Tibial artery (tissue), 4 donors: Measurements from ENCODE around the gene PNMA8C.

Experiments used
- DNase-seq, 2 donors: peaks; one replicate each; pipeline ENCODE4 v3.0.0-alpha.2; 2019
- H3K27ac ChIP-seq, 2 donors: fragments of 200-600 bp; sonication (generic) in 1 of 2; 1 replicate in 1 of 2; 2 replicates in 1 of 2; pipeline ENCODE4 v1.5.1; 2018 to 2019; ENCODE audit warnings: mild to moderate bottlenecking in 1 of 2
- H3K27me3 ChIP-seq, 2 donors: fragments of 200-600 bp; sonication (generic) in 1 of 2; one replicate each; pipeline versions ENCODE4 v1.5.1 to v1.6.0; 2016 to 2019
- H3K36me3 ChIP-seq, 3 donors: fragments of 200-600 bp; sonication (generic) in 2 of 3; one replicate each; pipeline ENCODE4 v1.5.1; 2016 to 2019; ENCODE audit warnings: mild to moderate bottlenecking in 2 of 3
- H3K4me1 ChIP-seq, 4 donors: fragments of 200-600 bp; sonication (generic) in 2 of 4; 1 replicate in 3 of 4; 2 replicates in 1 of 4; pipeline ENCODE4 v1.5.1; 2016 to 2019
- H3K4me3 ChIP-seq, 2 donors: fragments of 200-600 bp; sonication (generic) in 1 of 2; 1 replicate in 1 of 2; 2 replicates in 1 of 2; pipeline ENCODE4 v1.5.1; 2018 to 2019; ENCODE audit warnings: mild to moderate bottlenecking in 2 of 2
- H3K9me3 ChIP-seq, 3 donors: fragments of 200-600 bp; sonication (generic) in 1 of 3; one replicate each; pipeline ENCODE4 v1.5.1; 2016 to 2019
- intact Hi-C: fragments of 100-400 bp; cut with DNase I; formaldehyde crosslinking; loops from one replicate; pipeline ENCODE4 v1.15.0; 2023; ENCODE audit warnings: low total_unique reads
- TF ChIP-seq, protein P1 (sequence below), 2 experiments: fragments of 200-600 bp in 1 of 2; fragments of 450-650 bp in 1 of 2; IDR thresholded peaks; one replicate each; pipeline ENCODE4 v1.5.1; 2017 to 2019; ENCODE audit warnings: antibody characterized with exemption in 2 of 2, mild to moderate bottlenecking in 1 of 2, moderate library complexity in 1 of 2

Gene PNMA8C

DNA sequence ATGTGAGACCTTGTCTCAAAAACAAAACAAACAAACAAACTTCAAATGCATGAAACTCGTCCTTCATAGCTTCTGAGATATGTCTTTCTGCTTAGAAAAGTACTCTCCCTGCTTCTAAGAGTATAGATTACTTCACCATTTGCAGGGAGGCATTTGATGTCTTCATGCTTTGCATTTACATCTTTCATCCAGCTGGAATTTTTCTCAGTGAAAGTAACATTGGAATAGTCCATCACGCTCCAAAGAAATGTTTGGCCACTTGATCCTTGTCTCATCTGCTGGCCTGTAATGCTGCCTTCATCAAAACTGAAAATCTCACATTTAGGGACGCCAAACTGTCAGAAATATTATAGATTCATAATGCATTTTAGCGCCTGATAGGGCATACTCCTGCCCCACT is 23.4 kb upstream of the PNMA8C start:
- Histone ChIP-seq H3K9me3 (no peaks in the 10 kb centered on the region), H3K27ac (peak overlapping the region; percentile 58 to 70), H3K4me3 (no peak overlapping the region), H3K36me3 (no peaks in the 10 kb centered on the region), H3K4me1 (peaks cover 0 to 42% (median 20%) of the 10 kb centered on the region in 4 donors), H3K27me3 (no peaks in the 10 kb centered on the region)
- intact Hi-C loops = no loop called here
- DNase-seq = no peak
- TF ChIP-seq, protein P1, sequence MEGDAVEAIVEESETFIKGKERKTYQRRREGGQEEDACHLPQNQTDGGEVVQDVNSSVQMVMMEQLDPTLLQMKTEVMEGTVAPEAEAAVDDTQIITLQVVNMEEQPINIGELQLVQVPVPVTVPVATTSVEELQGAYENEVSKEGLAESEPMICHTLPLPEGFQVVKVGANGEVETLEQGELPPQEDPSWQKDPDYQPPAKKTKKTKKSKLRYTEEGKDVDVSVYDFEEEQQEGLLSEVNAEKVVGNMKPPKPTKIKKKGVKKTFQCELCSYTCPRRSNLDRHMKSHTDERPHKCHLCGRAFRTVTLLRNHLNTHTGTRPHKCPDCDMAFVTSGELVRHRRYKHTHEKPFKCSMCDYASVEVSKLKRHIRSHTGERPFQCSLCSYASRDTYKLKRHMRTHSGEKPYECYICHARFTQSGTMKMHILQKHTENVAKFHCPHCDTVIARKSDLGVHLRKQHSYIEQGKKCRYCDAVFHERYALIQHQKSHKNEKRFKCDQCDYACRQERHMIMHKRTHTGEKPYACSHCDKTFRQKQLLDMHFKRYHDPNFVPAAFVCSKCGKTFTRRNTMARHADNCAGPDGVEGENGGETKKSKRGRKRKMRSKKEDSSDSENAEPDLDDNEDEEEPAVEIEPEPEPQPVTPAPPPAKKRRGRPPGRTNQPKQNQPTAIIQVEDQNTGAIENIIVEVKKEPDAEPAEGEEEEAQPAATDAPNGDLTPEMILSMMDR (IDR thresholded peaks at IDR 0.05) = no peak

DNA sequence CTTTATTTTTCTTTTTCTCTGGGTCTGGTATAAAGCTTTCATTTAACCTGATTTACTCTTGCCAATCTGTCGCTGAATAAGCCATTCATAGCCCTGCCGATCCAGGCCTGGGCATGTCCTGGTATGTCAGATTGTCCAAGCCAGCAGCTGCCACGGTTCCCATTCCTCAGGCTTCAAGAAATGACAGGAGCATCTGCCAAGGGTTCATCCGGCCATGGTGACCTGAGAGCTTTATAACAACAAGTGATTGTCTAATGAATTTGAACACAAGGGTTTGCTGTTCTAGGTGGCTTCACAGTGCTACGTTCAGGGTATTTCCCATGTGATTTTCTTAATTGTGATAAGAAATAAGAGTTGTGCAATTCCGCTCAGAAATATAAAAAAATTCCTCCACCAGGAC is 22.6 kb upstream of the PNMA8C start:
- Histone ChIP-seq H3K9me3 (no peaks in the 10 kb centered on the region), H3K4me3 (no peak overlapping the region), H3K27me3 (no peaks in the 10 kb centered on the region), H3K36me3 (no peaks in the 10 kb centered on the region), H3K4me1 (peaks cover 0 to 42% (median 18%) of the 10 kb centered on the region in 4 donors), H3K27ac (peak overlapping the region; percentile 58 to 70)
- DNase-seq = no peak
- TF ChIP-seq, protein P1 (IDR thresholded peaks at IDR 0.05) = no peak
- intact Hi-C loops = no loop called here

DNA sequence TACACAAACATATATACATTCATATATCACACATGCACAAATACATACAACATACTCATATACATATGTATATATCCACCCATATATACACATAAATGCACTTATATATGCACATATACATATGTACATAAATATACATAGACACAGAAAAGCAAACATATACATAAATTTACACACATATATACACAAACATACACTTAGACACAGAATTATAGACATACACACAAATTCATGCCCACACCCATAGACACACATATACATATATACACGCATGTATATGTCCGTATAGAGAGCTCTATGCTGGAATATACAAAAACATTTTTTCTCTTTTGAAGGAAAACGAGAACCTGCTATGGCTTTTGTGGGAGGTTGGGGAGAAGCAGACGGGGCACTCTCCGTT is 22.0 kb upstream of the PNMA8C start:
- Histone ChIP-seq H3K36me3 (no peaks in the 10 kb centered on the region), H3K27me3 (no peaks in the 10 kb centered on the region), H3K9me3 (no peaks in the 10 kb centered on the region), H3K27ac (peak overlapping the region; percentile 58 to 70), H3K4me3 (no peak overlapping the region), H3K4me1 (peaks cover 0 to 42% (median 18%) of the 10 kb centered on the region in 4 donors)
- intact Hi-C loops = no loop called here
- TF ChIP-seq, protein P1 (IDR thresholded peaks at IDR 0.05) = no peak
- no peak for DNase-seq

DNA sequence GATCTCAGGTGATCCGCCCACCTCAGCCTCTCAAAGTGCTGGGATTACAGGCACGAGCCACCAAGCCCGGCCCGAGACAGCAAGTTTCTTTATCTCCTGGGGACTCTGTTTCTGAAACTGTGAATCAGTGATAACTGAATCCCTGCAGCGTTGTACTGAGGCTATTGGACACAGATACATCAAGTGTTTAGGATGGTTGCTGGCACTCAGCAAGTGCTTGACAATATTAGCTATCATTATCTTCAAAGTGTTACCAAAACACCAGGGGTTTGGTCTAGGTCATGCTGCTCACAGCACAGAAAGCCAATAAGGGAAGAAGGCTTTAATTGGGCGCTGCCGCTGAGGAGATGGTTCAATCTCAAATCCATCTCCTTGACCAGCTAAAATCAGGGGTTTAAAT is 20.5 kb upstream of the PNMA8C start:
- TF ChIP-seq, protein P1 (IDR thresholded peaks at IDR 0.05) = no peak
- Histone ChIP-seq H3K27me3 (no peaks in the 10 kb centered on the region), H3K9me3 (no peaks in the 10 kb centered on the region), H3K36me3 (no peaks in the 10 kb centered on the region), H3K4me3 (no peak overlapping the region), H3K4me1 (peaks cover 0 to 42% (median 18%) of the 10 kb centered on the region in 4 donors), H3K27ac (peak overlapping the region; percentile 58 to 70)
- DNase-seq = peak in 1 of 2 donors; percentile 3
- intact Hi-C loops = no loop called here

DNA sequence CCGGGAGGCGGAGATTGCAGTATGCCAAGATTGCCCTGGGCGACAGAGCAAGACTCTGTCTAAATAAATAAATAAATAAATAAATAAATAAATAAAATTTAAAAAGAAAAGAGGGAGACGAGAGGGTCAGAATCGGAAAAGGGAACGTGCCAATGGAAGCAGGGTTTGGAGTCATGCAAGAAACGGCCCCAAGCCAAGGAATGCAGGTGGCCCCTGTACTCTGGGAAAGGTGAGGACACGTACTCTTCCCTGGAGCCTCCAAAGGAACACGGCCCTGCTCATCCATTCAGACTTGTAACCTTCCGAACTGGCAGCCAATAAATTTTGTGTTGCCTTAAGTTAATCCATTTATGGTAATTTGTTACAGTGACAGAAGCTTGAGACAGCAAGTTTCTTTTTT is 19.9 kb upstream of the PNMA8C start:
- peak in 1 of 2 donors; percentile 33 for DNase-seq
- Histone ChIP-seq H3K9me3 (no peaks in the 10 kb centered on the region), H3K4me3 (no peak overlapping the region), H3K27ac (peak overlapping the region; percentile 58 to 70), H3K27me3 (no peaks in the 10 kb centered on the region), H3K4me1 (peaks cover 0 to 42% (median 18%) of the 10 kb centered on the region in 4 donors), H3K36me3 (no peaks in the 10 kb centered on the region)
- intact Hi-C loops = no loop called here
- TF ChIP-seq, protein P1 (IDR thresholded peaks at IDR 0.05) = no peak

DNA sequence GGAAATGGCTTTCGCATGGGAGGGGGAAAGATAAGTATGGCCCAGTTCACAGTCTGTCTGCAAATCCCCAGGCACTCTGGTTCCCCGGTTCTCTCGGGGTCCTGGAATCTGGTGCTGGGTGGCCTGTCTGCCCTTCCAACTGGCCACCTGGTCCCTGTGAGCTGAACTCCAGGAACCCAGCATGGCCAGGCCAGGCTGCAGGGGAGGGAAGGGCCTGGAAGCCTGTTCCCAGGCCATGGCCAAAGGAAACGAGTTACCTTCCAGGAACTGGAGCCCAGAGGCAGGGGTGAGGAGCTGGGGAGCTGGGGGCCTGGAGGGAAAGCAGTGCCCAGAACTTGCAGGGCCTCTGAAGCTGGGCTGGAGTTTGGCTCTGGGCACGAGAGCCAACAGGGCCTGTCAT is 19.1 kb upstream of the PNMA8C start:
- Histone ChIP-seq H3K4me3 (no peak overlapping the region), H3K27me3 (no peaks in the 10 kb centered on the region), H3K4me1 (peaks cover 0 to 47% (median 23%) of the 10 kb centered on the region in 4 donors), H3K27ac (peak overlapping the region; percentile 58 to 70), H3K9me3 (no peaks in the 10 kb centered on the region), H3K36me3 (no peaks in the 10 kb centered on the region)
- intact Hi-C loops = no loop called here
- DNase-seq = peak; percentile 8 to 74
- TF ChIP-seq, protein P1 (IDR thresholded peaks at IDR 0.05) = no peak
